ENCODE data around the gene MT1F.

The MT1F gene

DNA sequence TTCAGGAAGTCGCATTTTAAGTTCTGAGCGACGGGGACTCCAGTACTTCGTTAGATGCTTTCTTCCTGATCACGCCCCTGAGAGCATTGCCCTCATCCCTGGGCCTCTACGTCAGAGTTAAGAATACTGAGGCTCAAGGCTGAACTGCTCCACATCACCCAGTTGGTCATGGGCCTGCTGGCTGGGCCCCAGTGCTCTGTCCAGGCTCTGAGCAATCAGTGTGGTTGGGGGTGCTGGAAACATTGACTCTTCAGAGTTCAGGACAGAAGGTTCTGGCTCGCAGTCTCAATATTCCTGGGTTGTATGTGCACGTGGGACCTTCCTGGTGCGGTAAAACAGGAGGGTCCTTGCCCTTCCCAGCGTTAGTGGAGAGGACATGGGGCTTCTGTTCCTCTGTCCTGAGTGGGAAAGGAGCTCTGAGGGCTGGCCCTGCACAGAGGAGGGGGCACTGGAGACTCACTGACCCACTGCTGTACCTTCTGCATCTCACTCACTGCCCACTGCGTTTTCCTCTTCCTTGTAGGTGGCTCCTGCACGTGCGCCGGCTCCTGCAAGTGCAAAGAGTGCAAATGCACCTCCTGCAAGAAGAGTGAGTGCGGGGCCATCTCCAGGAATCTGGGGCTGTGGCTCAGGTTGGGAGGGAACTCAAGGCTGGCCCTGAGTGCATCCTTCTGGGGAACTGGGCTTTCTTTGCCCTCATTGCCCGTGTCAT lies 31.7 kb upstream of the MT1F start:
- DNase-seq (ENCODE audit: low read depth, low spot score) = no peak

DNA sequence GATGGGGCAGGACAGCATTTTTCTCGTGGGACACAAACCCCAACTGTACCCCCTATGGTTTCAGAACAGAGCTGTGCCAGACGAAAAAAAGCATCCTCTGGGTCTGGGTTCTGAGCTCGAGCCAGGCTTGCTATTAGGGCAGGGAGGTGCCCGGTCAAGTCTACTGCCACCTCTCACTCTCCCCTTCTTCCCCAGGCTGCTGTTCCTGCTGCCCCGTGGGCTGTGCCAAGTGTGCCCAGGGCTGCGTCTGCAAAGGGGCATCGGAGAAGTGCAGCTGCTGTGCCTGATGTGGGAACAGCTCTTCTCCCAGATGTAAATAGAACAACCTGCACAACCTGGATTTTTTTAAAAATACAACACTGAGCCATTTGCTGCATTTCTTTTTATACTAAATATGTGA lies 31.1 kb upstream of the MT1F start:
- DNase-seq (ENCODE audit: low read depth, low spot score) = no peak

DNA sequence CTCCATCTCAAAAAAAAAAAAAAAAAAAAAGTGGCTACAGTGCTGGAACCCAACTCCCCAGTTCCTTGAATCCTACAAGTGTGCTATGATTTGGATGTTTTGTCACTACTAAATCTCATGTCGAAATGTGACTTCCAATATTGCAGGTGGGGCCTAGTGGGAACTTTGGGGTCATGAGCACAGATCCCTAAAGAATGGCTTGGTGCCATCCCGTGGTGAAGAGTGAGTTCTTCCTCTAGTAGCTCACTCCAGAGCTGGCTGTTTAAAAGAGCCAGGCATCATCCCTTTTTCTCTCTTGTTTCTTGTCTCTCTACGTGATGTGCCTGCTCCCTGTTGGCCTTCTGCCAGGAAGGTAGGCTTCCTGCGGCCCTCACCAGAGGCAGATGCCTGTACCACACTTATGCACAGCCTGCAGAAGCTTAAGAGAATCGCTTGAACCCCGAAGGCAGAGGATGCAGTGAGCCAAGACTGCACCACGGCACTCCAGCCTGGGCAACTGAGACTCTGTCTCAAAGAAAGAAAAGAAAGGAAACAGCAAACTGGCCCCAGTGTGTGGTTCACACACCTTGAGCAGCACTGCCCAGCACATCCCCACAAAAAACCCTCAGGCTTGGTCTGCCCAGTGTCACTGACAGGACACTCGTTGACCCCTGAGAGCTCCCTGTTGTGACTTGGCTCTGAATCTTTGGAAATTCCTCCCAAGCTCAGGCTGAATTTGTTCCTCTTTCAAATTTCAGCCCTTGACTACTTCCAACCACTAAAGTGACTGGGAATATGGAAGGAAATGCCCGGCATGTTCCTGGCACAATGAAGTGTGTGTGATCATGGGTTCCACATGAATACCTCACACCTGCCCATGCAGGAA lies 29.0 kb upstream of the MT1F start:
- DNase-seq (ENCODE audit: low read depth, low spot score) = no peak

DNA sequence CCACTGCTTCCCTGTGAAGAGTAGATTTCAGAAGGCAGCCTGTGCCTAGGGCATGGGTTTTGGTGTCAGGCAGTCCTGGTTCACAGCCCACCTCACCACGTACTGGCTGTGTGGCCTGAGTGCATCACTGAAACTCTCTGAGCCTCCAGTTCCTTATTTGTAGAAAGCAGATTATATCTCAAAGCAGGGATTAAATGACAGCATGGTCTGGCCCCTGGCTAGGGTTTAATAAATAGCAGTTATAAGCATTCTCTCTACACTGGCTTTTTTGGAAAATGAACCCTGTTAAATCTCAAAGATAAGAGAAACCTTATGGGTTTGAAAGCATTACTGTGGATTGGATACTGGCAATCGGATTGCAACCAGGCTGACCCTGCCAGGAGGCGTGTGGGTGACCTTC lies 28.2 kb upstream of the MT1F start:
- DNase-seq (ENCODE audit: low read depth, low spot score) = no peak

DNA sequence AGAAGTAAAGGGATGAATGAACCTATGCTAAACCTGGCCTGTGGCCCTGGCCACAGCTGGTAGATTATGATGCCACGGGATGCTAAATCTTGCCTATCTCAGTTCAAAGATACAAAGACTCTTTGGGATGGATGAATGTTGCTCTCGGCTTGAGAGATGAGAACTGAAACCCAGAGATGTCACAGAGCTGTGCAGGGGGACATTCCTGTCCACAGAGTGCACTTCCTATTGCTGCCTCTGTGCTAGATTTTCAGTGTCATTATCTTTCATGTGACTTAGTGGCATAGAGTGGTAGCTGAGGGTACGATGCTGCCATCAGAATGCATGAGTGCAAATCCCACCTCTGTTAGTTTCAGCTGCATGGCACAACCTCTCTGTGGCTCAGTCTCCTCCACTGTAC lies 27.6 kb upstream of the MT1F start:
- DNase-seq (ENCODE audit: low read depth, low spot score) = no peak

DNA sequence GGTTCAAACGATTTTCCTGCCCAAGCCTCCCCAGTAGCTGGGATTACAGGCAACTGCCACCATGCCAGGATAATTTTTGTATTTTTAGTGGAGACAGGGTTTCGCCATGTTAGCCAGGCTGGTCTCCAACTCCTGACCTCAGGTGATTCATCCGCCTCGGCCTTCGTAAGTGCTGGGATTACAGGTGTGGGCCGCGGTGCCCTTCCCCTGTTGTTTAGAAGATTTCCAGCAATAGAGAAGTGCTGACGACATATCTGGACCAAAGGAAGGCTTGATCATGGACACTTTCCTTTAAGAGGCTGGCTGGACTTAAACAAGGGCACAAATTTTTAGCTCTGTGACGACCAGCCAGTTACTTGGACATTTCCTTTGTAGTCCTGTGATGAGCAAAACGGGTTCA lies 26.6 kb upstream of the MT1F start:
- no peak for DNase-seq (ENCODE audit: low read depth, low spot score)

DNA sequence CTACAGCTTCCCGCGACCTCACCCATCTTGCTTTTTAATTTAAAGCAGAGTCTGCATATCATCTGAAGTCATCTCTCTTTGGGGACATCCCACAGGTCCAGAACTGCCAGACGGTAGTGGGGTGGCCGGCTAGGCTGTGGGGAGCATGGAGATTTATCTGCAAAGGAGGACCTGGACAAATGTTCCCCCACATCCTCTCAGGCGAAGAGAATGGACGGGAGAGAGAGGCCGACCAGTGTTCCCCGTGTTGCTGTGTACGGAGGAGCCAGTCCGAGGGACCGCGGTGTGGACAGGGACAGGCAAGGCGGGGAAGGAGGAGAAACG lies 26.0 kb upstream of the MT1F start:
- no peak for DNase-seq (ENCODE audit: low read depth, low spot score)

DNA sequence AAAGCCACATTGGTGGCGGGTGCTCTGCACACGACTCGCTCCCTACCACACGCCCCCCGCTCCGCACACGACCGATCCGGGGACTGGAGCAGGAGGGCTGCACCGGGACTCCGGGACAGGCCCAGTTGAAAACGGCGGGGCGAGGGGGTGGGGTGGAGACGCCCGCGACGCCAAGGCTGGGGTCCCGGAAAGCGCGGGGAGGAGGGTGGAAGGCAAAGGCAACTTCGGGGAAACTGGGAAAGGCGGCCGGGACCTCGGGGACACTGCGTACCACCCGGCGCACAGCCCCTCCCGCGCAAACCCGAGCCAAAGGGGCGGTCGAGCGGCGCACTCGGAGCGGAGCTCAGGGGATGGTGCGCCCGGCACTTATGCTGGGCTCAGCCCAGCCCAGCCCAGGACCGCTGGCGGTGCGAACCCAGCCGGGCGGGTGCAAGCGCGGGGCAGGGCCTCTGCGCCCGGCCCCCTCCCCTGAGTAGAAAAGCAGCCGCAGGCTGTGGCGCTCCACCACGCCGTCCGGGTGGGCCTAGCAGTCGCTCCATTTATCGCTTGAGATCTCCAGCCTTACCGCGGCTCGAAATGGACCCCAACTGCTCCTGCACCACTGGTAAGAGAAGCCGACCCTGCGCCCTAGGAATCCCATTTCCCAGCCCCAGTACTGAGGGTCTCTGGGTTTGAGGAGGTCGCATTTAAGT lies 25.5 kb upstream of the MT1F start, which contains the start of gene MT1M:
Gene MT1M (plus strand): TSS at position 504 of the 692 bp plus-strand sequence. CDS start 73 bp downstream, at position 577.
- no peak for DNase-seq (ENCODE audit: low read depth, low spot score)

DNA sequence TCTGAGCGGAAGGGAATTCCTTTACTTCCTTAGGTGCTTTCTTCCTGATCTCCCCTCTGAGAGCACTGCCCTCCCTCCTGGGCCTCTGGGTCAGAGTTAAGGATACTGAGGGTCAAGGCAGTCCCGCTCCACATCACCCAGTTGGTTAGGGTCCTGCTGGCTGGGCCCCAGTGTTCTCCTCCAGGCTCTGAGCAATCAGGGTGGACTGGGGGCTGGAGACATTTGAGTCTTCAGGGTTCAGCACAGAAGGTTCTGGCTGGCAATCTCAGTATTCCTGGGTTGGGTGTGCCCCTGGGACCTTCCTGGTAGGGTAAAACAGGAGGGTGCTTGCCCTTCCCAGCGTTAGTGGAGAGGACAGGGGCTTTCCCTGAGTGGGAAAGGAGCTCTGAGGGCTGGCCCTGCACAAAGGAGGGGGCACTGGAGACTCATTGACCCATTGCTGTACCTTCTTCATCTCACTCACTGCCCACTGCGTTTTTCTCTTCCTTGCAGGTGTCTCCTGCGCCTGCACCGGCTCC lies 24.9 kb upstream of the MT1F start:
- DNase-seq (ENCODE audit: low read depth, low spot score) = no peak

DNA sequence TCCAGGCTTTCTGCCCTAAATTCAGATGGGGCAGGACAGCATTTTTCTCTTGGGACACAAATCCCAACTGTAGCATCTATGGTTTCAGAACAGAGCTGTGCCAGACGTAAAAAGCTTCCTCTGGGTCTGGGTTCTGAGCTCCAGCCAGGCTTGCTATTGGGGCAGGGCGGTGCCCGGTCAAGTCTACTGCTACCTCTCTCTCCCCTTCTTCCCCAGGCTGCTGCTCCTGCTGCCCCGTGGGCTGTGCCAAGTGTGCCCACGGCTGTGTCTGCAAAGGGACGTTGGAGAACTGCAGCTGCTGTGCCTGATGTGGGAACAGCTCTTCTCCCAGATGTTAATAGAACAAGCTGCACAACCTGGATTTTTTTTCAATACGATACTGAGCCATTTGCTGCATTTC lies 24.2 kb upstream of the MT1F start:
- DNase-seq (ENCODE audit: low read depth, low spot score) = no peak

DNA sequence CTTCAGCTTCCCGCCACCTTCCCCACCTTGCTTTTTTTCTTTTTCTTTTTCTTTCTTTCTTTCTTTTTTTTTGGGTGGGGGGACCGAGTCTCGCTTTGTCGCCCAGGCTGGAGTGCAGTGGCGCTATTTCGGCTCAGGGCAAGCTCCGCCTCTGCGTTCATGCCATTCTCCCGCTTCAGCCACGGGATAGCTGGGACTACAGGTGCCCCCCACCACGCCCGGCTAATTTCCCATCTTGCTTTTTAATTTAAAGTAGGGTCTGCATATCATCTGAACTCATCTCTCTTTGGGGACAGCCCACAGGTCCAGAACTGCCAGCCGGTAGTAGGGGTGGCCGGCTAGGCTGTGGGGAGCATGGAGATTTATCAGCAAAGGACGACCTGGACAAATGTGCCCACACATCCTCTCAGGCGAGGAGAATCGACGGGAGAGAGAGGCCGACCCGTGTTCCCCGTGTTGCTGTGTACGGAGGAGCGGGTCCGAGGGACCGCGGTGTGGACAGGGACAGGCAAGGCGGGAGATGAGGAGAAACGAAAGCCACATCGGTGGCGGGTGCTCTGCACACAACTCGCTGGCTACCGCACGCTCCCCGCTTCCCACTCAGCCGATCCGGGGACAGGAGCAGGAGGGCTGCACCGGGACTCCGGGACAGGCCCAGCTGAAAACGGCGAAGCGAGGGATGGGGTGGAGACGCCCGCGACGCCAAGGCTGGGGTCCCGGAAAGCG lies 22.9 kb upstream of the MT1F start:
- no peak for DNase-seq (ENCODE audit: low read depth, low spot score)

DNA sequence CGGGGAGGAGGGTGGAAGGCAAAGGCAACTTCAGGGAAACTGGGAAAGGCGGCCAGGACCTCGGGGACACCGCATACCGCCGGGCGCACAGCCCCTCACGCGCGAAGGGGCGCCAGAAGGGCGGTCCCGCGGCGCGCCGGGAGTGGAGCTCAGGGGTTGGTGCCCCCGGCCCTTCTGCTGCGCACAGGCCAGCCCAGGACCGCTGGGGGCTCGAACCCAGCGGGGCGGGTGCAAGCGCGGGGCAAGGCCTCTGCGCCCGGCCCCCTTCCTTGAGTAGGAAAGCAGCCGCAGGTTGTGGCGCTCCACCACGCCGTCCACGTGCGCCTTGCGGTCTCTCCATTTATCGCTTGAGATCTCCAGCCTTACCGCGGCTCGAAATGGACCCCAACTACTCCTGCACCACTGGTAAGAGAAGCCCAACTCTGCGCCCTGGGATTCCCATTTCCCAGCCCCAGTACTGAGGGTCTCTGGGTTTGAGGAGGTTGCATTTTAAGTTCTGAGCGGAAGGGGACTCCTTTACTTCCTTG lies 22.3 kb upstream of the MT1F start:
- no peak for DNase-seq (ENCODE audit: low read depth, low spot score)

DNA sequence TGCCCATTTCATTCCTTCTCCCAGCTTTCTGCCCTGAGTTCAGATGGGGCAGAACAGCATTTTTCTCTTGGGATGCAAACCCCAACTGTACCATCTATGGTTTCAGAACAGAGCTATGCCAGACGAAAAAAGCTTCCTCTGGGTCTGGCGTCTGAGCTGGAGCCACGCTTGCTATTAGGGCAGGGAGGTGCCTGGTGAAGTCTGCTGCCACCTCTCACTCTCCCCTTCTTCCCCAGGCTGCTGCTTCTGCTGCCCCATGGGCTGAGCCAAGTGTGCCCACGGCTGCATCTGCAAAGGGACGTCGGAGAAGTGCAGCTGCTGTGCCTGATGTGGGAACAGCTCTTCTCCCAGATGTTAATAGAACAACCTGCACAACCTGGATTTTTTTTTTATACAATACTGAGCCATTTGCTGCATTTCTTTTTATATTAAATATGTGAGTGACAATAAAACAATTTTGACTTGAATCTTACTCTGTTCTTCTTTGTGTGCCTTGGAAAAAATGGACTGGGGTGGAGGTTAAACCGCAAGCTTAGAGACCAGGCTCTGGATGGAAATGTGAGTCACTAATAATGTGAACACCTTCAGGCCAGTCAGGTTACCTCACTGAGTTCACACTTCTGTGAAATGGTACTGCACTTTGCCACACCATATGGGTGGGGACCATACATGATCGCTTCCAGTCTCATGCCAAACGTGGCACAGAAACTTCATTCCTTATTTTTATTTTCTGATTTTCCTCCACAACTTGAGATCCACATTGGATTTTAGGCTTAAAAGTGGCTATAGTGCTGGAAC lies 20.9 kb upstream of the MT1F start:
- no peak for DNase-seq (ENCODE audit: low read depth, low spot score)

DNA sequence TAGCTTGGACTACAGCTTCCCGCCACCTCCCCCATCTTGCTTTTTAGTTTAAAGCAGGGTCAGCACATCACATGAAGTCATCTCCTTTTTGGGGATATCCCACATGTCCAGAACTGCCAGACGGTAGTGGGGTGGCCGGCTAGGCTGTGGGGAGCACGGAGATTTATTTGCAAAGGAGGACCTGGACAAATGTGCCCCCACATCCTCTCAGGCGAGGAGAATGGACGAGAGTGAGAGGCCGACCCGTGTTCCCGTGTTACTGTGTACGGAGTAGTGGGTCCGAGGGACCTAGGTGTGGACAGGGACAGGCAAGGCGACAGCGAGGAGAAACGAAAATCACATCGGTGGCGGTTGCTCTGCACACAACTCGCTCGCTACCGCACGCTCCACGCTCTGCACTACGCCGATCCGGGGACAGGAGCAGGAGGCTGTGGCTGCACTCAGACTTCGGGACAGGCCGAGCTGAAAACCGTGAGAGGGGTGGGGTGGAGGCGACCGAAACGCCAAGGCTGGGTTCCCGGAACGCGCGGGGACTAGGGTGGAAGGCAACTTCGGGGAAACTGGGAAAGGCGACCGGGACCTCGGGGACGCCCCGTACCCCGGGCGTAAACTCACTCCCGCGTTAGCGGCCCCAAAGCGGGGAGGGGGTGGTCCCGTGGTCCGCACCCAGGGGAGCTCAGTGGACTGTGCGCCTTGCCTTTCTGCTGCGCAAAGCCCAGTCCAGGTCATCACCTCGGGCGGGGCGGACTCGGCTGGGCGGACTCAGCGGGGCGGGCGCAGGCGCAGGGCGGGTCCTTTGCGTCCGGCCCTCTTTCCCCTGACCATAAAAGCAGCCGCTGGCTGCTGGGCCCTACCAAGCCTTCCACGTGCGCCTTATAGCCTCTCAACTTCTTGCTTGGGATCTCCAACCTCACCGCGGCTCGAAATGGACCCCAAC lies 19.7 kb upstream of the MT1F start, which contains the start of gene MT1A:
Gene MT1A (plus strand): TSS at position 853 of the 937 bp plus-strand sequence. CDS start 73 bp downstream, at position 926.
- no peak for DNase-seq (ENCODE audit: low read depth, low spot score)

DNA sequence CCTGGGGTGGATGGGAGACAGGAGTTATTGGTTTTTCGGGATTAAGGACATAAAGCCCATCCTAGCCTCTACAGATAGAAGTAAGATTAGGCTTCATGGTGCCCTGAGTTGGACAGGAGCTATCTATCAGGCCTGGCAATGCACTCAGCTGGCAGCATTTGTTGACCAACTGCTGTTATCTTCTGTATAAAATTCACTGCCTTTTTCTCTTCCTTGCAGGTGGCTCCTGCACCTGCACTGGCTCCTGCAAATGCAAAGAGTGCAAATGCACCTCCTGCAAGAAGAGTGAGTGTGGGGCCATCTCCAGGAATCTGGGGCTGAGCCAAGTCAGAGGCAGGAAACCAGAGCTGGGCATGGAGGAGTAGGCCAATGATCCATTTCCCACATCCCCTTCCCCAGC lies 18.7 kb upstream of the MT1F start:
- no peak for DNase-seq (ENCODE audit: low read depth, low spot score)

DNA sequence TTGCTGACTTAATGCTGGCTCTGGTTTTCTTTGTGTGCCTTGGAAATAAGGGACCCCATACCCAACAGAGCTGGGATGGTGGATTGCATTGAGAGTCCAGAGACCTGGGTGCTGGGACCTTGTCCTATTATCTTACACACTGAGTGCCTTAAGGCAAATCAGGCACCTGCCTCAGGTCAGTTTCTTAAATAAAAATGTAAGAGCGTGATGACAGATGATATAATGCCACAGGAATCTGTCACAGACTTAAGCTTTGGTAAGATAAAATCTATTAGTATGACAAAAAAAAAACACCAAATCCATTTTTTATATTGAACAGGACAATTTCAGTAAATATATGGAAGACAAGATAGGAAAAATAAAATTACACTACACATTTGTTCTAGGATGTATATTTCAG lies 17.7 kb upstream of the MT1F start:
- DNase-seq (ENCODE audit: low read depth, low spot score) = no peak

DNA sequence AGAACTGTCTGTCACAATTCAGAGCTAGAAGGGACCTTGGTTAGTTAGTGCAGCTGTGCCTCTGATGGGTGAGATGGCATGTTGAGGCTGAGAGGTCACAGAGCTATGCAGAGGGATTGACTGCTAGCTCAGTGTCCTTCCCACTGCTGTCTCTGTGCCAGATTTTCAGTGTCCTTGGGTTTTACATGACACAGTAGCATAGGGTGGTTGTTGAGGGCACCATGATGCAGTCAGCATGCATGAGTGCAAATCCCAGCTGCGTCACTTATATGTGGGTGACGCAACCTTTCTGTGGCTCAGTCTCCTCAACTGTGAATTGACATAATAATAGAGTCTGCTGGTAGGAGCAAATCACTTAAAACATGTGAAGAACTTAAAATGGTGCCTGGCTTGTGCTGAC lies 16.6 kb upstream of the MT1F start:
- no peak for DNase-seq (ENCODE audit: low read depth, low spot score)

DNA sequence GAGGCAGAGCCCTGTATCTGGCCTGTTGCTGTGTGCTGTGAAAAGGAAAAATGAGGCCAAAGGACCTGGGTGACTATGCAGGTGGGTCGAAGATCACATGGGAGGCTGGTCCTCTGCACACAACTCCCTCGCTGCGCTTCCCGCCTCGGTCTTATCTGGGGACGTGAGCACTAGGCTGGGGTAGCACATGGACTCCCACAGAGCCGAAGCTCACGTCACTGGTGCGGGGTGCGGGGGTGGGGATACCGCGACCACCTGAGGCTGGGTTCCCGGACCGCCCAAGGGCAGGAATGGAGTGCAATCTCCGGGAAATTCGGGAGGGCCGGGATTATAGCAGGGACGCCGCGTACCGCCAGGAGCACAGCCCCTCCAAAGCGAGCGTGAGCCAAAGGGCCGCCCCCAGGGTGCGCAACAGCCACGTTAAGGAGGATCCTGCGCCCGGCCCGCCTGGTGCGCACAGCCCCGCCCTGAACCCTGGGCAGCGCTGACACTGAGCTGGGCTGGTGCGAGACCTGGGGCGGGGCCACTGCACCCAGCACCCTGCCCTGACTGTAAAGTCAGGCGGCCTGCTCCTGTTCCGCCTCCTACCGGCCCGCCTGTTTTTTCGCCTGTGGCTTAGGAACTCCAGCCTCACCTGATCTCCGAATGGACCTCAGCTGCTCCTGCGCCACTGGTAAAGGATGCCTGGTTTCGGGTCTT lies 14.5 kb upstream of the MT1F start:
- no peak for DNase-seq (ENCODE audit: low read depth, low spot score)

DNA sequence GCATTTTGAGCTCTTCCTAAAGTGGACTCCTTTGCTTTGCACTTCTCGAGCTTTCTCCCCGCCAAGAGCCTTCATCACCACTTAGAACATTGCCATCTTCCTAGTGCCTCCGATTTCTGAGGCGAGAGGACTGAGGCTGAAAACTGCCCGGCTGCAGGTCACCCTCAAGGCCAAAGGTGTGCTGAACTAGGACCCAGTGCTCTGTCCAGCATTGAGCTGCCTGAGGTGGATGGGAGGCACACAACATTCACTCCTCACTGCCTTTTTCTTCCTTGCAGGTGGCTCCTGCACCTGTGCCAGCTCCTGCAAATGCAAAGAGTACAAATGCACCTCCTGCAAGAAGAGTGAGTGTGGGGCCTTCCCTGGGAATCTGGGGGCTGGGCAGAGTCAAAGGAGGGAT lies 13.9 kb upstream of the MT1F start:
- no peak for DNase-seq (ENCODE audit: low read depth, low spot score)

Measured in smooth muscle cell of the brain vasculature (primary cell).